RWPE2 (cell line): ENCODE measurements around the gene OAT.

Experiments
- ATAC-seq: fragments of 200-7000 bp; cut with Tn5 transposase; 3 replicates; pipeline ENCODE4 v1.9.1; 2021; ENCODE audit warnings: low read depth
- DNase-seq: peaks from one replicate; pipeline ENCODE4 v3.0.0-alpha.2; 2020; ENCODE audit warnings: low spot score
- H3K27ac ChIP-seq: fragments of 450-650 bp; 2 replicates; pipeline ENCODE4 v1.5.1; 2017; ENCODE audit warnings: mild to moderate bottlenecking; ENCODE audit not compliant: poor library complexity, severe bottlenecking
- H3K27me3 ChIP-seq: fragments of 250-450 bp; sonication (Bioruptor Pico); 2 replicates; pipeline ENCODE4 v1.5.1; 2021; ENCODE audit warnings: mild to moderate bottlenecking, moderate library complexity; ENCODE audit not compliant: insufficient read depth, poor library complexity, severe bottlenecking
- H3K36me3 ChIP-seq: fragments of 250-450 bp; sonication (Bioruptor Pico); 2 replicates; pipeline ENCODE4 v1.5.1; 2020; ENCODE audit warnings: low read depth, mild to moderate bottlenecking, moderate library complexity
- H3K4me1 ChIP-seq: fragments of 250-450 bp; sonication (Bioruptor Pico); 2 replicates; pipeline ENCODE4 v1.5.1; 2021; ENCODE audit warnings: mild to moderate bottlenecking, moderate library complexity; ENCODE audit not compliant: insufficient read depth, poor library complexity, severe bottlenecking
- H3K4me3 ChIP-seq: fragments of 250-450 bp; sonication (Bioruptor Pico); 2 replicates; pipeline ENCODE4 v1.5.1; 2021; ENCODE audit warnings: mild to moderate bottlenecking, moderate library complexity; ENCODE audit not compliant: severe bottlenecking
- H3K9me3 ChIP-seq: fragments of 250-450 bp; sonication (Bioruptor Pico); 2 replicates; pipeline ENCODE4 v1.5.1; 2021; ENCODE audit warnings: mild to moderate bottlenecking, moderate library complexity; ENCODE audit not compliant: severe bottlenecking
- TF ChIP-seq, protein P1 (sequence below): fragments of 450-650 bp; IDR thresholded peaks from one replicate; pipeline ENCODE4 v1.5.1; 2017; ENCODE audit warnings: mild to moderate bottlenecking, moderate library complexity; ENCODE audit not compliant: poor library complexity, severe bottlenecking

Gene OAT

DNA sequence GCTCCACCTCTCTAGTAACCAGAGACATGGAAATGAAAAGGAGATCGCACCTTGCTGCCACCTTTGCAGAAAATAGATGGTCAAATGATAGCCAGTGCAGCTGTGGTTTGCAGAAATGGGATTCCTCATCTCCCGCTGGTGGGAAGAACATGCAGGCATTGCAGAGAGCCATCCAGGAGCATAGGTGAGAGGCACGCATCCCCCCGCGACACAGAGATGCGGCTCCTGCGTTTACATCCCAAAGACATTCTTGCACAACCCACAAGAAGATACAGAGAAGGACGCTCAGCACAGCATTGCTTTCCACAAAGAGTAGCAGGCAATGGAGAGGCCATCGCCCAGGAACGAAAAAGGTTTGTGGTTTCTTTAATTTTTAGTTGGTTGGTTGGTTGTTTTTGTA, 56.2 kb downstream of the OAT start:
- H3K4me3 ChIP-seq: no peak overlapping the region
- H3K4me1 ChIP-seq: peaks cover 3% of the 10 kb centered on the region
- H3K36me3 ChIP-seq: no peaks in the 10 kb centered on the region
- DNase-seq (no peak), ATAC-seq (no peak)
- H3K27ac ChIP-seq: no peak overlapping the region
- no peaks in the 10 kb centered on the region for H3K9me3 ChIP-seq
- TF ChIP-seq, protein P1, sequence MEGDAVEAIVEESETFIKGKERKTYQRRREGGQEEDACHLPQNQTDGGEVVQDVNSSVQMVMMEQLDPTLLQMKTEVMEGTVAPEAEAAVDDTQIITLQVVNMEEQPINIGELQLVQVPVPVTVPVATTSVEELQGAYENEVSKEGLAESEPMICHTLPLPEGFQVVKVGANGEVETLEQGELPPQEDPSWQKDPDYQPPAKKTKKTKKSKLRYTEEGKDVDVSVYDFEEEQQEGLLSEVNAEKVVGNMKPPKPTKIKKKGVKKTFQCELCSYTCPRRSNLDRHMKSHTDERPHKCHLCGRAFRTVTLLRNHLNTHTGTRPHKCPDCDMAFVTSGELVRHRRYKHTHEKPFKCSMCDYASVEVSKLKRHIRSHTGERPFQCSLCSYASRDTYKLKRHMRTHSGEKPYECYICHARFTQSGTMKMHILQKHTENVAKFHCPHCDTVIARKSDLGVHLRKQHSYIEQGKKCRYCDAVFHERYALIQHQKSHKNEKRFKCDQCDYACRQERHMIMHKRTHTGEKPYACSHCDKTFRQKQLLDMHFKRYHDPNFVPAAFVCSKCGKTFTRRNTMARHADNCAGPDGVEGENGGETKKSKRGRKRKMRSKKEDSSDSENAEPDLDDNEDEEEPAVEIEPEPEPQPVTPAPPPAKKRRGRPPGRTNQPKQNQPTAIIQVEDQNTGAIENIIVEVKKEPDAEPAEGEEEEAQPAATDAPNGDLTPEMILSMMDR: no peak
- no peaks in the 10 kb centered on the region for H3K27me3 ChIP-seq

DNA sequence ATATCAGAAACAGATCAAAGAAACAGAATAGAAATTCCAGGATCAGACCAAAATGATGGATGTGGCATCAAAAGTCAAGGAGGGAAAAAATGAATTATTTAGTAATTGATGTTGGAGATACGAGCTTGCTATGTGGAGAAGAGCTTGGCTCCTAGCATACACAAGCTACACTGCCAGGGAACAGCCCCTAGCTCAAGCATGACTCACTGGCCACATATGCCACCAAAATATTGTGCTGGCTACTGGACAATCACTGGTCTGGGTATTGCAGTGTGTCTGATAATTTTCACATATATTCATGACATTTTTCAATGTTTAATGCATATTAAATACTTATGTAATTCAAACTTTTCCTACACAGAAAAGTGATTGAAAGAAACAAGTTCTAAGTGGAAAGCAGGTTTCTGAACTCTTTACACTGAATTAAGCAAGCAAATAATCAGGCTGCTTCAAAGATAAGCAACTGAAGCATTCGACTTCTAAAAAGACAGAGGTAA, 59.3 kb downstream of the OAT start:
- H3K4me3 ChIP-seq: no peak overlapping the region
- peaks cover 7% of the 10 kb centered on the region for H3K4me1 ChIP-seq
- TF ChIP-seq, protein P1: no peak
- no peaks in the 10 kb centered on the region for H3K9me3 ChIP-seq
- ATAC-seq: no peak
- no peaks in the 10 kb centered on the region for H3K36me3 ChIP-seq
- DNase-seq: no peak
- H3K27ac ChIP-seq: no peak overlapping the region
- no peaks in the 10 kb centered on the region for H3K27me3 ChIP-seq

DNA sequence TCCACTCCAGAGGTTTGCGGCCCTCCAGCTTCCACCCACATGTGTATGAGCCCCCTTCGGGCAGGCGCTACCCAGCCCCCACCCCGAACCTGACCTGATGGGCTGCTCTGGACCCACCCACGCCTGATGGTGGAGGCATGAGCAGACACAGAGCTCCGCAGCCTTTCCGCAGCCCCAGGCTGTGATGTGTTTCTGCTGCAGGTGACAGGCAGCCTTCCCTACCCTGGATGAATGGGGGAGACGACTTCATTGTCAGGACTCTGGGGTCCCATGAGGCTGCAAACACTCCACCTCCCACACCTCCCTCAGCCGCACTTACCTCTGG, 61.2 kb downstream of the OAT start:
- Histone ChIP-seq H3K36me3 (no peaks in the 10 kb centered on the region), H3K4me3 (no peak overlapping the region), H3K27ac (no peak overlapping the region), H3K4me1 (peaks cover 7% of the 10 kb centered on the region), H3K27me3 (no peaks in the 10 kb centered on the region), H3K9me3 (no peaks in the 10 kb centered on the region)
- TF ChIP-seq, protein P1: no peak
- ATAC-seq (no peak), DNase-seq (peak; percentile 29)

DNA sequence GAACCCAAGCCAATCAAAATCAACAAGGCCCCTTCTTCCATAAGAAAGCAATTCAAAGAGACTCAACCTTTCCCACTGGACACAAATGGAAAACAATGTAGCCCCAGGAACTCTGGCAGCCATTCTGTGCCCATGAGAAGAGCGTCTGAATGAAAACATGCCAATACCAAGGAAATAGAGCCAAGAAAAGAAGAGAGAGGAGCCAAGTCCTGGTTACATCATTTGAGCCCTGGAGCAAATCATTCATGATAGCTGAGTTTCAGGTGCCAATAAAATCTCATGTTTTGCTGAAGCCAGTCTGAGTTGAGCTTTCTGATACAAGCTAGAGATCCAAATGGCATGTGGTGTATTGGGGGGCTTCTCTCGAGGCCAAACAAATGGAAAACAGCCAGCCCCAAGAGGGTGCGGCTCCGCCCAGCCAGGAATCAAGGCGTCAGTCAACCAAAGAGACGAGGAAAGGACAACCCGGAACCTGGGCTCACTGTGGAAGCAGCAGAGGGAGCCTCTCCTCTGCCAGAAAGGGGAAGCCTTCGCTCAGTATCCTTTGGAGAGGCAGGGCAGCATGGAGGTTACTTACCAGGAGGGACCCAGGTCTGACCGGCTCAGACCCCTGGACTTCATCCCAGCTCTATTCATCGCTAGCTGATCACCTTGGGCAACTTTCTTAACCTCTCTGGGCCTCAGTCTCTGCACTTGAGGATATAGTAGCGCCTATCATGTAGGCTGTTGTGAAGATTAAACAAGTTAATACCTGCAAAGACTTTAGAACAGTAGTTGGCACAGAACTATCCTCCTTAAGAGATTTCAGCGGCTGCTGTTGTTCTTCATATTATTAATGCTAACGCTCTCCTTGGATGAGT, 61.8 kb downstream of the OAT start:
- H3K4me3 ChIP-seq: no peak overlapping the region
- H3K9me3 ChIP-seq: no peaks in the 10 kb centered on the region
- no peaks in the 10 kb centered on the region for H3K27me3 ChIP-seq
- no peak; the same call in 2 of the 3 replicates for ATAC-seq
- no peak overlapping the region for H3K27ac ChIP-seq
- TF ChIP-seq, protein P1: no peak
- no peaks in the 10 kb centered on the region for H3K36me3 ChIP-seq
- peaks cover 7% of the 10 kb centered on the region for H3K4me1 ChIP-seq
- DNase-seq: peak; percentile 14
